Measurements from ENCODE around the gene MRPL17. TPM values are rescaled to one million over a fixed set of nuclear protein-coding genes. Genes with fewer than 3 reads are reported as not detected.

The MRPL17 gene
- total RNA-seq, 1 experiment from 2014 or later = 93.0 TPM

DNA sequence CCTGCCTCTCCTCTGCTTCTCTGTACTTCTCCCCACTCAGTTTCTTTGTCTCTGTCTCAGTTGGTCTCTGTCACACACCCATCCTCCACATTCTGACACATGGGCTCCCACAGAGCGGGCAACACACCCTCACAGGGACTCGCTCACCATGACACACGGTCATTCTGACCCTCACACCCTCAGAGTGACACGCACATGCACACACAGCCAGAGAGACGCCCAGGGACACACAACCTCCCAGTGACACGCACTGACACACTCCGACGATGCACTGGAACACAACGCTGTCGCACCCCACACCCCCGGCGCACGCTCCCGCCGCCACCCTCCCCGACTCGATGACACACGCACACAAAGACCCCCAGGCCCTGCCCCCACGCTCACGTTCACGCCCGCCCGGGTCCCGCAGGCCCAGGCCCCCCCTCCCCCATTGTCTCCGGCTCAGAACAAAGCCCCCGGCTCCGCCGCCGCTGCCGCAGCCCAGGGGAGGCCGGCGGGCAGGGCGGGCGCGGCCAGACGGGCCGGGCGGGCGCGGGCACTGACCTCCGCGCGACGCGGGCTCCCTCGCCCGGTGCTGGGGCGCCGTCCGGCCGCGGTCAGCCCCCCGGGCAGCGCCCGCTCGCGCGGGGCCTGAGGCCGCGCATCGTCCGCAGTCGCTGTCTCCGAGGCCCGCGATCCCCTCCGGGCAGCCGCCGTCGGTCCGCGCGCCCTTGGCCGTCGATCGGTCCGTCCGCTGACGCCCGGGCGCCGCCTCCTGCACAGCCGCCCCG lies 27.9 kb downstream of the MRPL17 start:
- DNase-seq (ENCODE audit: low read depth) = no peak

DNA sequence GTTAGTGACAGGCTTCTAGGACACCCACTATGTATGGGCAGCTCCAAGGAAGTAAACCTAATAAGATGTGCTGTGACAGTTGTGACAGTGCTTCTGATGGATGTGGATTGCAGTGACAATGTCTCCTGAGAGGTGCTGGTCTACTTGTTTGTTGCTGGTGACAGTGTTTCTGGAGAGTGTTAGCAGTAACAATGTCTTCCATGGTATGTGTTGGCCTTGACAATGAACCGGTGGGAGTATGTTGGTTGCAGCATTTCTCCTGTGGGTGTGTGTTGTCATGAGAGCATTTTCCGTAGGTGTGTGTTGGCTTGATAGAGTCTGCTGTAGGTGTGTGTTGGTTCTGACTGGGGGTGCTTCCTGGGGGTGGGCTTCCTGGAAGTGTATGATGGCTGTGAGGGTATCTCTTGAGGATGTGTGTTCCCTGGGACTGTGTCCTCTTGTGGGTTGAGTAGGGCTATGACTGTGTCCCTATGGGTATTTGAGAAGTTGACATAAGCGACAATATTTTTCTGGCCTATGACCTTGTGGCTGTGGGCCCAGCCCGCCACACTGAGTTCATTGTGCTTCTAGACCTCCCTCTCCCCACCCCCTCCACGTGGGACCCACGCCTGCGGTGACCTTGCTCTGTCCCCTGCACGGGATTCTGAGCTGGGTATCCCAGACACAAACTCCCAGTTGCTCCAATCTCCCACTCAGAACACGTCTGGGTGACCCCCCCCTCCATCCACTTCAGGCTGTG lies 28.7 kb downstream of the MRPL17 start:
- DNase-seq (ENCODE audit: low read depth) = no peak

DNA sequence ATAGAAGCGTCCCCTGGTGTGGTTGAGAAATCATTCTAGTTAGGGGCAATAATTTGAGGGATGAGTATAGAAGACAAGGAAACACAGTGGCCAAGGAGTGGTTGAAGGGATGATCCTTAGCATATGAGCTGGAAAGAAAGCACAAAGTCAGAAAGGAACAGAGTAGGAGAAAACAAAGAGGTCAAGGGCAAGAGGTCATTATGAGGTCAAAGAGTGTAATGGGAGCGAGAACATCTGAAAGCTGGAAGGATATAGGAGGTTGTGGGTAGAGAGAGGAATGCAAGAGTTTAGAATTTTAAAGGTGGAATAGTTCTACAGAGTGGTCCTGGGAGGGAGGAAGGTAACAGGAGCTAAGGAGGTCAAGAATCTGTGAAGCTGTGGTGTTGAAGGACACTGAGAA lies 29.5 kb downstream of the MRPL17 start:
- DNase-seq (ENCODE audit: low read depth) = no peak

DNA sequence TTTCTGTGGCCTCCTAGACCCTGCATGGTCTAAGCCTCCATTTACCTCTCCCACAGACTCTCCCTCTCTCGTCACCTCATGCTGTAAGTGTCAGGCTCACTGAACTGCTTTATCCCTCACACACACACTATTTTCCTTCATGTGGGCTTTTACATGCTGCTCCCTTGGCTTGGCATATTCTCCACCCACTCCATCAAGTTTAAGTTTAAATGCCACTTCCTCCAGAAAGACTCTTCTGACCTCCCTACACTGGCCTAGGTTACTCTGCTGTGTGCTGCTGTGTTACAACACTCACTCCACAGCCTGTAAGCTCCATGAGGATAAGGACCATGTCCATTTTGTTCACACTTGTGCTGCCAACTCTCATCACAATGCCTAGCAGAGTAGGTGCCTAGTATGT lies 30.0 kb downstream of the MRPL17 start:
- no peak for DNase-seq (ENCODE audit: low read depth)

DNA sequence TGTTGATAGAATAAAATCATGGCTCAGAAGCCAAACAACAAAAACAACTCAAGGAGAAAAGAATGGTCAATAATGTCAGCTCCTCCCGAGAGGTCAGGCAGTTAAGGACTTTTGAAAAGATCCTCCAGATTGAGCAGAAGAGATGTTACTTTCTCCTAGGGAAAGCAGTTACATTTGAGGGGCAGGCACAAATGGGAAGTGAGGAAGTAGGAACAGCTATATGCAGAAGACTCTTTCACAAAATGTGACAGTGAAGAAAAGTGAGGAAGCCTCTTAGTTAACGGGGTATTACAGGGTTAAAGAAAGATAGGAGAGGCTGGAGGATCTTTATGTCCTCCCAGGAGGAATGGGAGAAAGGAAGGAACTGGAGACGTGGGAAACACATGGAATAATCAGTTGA lies 31.0 kb downstream of the MRPL17 start:
- no peak for DNase-seq (ENCODE audit: low read depth)

DNA sequence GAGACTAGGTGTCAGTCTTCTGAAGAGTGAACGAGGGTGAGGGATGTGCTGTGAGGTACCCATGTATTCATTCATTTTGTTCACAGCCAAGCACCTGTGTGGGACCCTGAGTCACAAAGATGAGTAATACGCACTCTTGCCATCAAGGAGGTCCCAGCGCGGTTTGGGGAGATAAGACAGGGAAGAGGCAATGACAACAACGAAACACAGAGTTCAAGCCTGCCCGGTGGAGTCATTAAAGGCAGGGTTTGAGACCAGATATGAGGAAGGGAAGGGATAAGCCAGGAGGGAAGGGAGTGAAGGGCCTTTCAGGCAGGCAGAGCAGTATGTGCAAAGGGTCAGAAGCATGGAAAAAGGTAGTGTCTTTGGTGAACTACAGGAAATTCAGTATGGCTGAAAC lies 32.2 kb downstream of the MRPL17 start:
- peak; percentile 42 for DNase-seq (ENCODE audit: low read depth)

DNA sequence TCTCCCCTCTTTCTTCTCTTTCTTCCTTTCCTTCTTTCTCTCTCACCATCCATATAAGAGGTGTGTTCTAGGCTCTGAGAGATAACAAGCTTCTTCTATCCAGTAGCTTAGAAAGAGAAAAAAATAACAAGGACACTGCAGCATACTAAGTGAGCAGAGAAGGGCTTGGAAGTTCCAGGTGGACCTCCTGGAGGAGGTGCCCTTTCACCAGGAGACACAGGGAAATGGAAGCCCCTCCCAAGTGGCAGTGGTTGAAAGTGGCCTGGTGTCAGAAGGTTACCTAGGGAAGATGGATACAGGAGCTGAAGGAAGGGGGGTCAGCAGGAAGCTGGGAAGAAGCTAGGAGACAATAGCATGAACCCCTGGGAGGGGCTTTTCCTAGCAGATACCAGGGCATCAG lies 33.0 kb downstream of the MRPL17 start:
- no peak for DNase-seq (ENCODE audit: low read depth)

DNA sequence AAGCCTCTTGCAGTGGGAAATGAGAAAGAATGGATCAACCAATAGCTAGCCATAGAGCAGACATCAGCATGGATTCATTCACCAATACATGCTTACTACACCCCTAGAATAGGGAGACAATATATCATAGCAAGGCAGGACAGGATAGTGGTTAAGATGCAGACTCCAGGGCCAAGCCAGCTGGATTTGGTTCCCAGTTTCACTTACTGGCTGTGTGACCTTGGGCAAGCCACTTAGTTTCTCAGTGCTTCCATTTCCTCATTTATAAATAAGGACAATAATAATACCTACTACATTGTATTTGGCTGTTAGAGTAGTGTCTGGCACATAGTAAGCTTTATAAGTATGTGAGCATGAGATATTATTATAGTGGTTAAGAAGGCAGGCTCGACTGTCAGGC lies 34.6 kb downstream of the MRPL17 start:
- no peak for DNase-seq (ENCODE audit: low read depth)

DNA sequence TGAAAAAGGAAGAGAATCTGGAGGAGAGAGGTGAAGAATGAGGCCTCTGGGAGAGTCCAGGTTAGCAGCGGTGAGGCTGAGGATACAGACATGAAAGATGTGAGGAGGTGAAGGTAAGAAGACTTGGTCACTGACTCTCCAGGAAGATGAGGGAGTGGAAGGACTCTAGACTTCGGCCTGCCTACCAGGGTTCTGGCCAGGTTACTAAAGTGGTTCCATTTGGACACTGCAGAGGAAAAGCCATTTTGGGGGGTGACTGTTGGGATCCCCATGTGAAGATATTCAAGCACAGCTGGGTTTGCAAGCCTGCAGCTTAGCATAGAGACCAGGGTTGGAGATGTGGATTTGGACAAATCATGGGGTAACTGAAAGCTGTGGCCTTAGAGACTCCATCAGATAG lies 35.3 kb downstream of the MRPL17 start:
- no peak for DNase-seq (ENCODE audit: low read depth)

DNA sequence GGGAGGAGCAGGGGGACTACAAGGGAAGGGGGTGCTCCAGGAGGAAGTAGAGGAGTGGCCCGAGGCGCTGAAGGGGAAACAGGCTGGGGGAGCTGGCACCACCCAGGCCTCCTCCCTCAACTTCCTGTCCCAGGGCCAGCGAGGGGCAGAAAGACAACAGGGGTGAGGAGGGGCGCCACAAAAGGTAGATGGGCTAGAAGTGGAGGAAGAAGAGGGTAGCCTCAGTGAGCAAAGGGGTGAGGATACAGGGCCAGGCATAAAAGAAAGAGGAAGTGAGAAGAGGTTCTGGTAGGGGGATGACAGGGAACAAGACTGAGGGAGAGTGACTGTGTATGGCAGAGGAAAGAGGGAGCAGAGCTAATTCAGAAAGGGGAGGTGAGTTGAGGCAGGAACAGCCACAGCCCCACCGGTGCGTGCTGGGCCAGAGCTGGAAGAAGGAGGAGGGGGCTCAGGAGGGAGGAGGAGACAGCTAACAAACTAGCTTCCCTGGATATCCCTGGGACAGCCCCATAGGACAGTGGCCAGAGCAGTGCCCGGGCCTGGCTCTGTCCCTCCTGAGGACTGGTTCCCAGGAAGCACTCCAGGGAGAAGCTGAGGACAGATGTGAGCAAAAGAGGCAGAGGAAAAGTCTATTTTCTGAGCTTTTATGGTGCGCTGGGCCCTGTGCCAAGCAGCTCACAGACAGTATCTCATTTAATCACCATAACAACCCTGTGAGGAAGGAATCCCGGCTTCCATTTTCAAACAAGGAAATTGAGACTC lies 36.0 kb downstream of the MRPL17 start:
- no peak for DNase-seq (ENCODE audit: low read depth)

DNA sequence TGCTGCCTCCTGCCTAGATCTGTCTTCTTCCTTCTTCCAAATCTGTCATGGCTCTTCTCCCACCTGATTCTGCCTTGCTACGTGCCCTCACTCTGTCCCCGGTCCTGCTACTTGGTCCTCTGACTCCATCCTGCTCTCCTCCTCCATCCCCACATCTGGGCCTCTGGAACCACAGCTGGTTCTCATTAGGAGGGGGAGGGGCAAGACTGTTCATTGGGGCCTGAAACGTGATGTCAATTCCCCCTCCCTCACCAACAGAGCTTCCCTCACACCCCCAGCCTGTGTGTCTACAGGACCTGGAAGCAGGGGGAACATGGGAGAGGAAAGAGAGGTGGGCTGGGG lies 36.6 kb downstream of the MRPL17 start:
- no peak for DNase-seq (ENCODE audit: low read depth)

DNA sequence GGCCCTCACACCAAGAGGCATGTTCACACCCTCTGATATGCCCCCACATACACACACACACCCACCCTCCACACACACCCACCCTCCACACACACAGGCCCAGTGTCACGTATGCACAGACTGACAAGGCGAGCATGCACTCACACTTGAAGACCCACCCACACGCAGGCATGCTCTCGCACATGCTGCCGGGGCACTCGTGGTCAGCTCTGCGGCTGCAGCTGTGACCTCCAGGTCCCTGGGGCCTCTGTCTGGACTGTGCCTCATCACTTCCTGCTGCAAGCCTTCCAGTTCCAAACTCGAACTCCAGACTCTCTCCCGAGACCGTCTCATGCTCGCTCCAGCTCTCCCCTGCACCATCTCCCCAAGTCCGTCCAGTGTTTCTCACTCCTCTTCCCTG lies 37.1 kb downstream of the MRPL17 start:
- peak; percentile 20 for DNase-seq (ENCODE audit: low read depth)

DNA sequence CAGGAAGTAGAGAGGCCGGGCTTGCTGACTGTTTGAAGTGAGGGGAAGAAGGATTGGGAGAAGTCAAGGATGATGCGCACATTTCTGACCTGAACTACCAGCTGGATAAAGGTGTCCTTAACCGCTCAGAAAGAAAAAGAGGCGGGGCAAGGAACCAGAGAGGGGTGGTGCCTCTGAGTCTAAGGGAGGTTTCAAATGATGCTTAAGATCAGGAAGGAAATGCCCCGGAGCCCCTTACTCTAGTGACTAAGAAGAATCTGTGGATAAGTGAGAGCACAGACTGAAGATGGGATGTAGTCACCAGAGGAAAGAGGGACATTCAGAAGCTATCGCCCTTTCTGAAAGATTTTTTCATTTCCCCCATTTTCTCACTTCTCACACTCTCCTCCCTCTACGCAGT lies 40.2 kb downstream of the MRPL17 start:
- no peak for DNase-seq (ENCODE audit: low read depth)

DNA sequence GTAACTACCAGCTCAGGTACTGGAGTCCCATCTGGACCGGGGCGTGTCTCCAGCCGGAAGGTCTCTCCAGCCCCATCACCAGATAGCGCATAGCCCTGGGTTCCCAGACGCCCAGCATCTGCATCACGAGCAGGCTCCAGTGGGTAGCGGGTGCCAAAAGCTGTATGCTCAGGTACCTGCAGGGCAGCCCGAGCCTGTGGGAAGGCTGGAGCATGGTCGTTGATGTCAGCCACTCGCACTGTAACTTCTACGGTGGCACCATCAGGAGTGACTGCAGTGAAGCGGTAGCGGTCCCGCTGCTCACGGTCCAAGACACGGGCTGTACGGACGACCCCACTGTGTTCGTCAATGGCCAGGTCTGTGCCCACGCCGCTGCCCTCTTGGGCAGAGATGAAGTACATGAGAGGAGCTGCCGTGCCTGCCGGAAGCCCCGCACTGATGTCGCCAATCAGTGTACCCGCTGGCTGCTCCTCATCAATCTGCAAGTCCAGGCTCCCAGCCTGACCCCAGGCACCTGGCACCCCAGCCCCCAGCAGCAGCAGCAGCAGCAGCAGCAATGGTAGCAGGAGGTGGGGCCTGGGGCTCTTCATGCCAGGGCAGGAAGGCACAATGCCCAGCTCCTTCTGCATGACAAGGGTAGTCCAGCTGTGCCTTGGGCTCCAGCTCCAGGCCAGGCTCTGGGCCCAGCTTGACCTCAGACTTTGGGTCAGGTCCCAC lies 42.0 kb downstream of the MRPL17 start:
- no peak for DNase-seq (ENCODE audit: low read depth)

DNA sequence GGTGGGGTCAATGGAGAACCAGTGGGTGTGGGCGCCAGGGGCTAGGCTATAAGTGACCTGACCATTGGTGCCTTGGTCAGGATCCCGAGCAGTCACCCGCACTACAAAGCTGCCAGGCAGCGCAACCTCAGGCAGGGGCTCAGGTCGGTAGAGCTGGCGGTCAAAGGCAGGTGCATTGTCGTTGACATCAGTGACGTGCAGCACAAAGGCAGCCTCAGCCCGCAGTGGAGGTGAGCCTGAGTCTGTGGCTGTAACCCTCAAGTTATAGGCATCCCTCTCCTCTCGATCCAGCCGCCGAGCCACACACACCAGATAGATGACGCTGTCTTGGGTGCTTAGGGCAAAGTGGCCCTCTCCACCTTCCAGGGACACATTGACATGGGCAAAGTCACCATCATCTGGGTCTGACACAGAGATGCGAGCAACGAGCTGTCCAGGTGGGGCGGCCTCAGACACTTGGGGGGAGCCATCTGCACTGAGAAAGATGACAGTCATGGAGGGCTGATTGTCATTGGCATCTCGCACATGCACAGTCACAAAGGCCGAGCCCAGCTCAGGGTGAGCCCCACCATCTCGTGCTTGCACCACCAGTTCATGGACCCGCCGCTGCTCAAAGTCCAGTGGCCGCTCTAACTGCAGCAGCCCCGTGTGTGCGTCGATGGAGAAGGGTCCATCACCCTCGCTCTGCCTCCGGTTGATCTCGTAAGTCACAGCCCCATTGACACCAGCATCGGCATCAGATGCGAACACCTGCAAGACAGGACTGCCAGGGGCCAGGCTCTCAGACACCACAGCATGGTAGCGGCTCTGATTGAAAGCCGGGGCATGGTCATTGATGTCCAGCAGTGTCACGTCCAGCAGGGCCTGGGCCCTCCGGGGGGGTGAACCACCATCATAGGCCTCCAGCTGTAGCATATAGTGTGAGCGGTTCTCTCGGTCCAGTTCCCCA lies 42.8 kb downstream of the MRPL17 start:
- DNase-seq (ENCODE audit: low read depth) = no peak

DNA sequence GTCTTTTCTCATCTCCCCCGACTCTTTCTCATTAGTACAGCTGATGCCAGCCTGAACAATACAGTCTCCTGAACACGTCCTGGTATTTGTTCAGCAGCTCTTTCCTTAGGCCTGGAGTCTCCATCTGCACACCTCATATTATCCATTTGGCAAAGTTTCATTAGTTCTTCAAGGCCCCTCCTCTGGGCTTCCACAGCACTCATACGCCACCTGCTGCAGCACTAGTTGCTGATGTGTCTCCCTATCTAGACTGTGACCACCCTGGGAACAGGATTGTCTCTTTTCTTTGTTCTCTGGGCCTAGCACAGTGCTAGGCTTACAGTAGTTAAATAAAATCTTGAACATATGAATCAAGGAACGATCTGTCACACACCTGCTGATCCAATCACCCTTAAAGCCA lies 44.7 kb downstream of the MRPL17 start:
- no peak for DNase-seq (ENCODE audit: low read depth)

DNA sequence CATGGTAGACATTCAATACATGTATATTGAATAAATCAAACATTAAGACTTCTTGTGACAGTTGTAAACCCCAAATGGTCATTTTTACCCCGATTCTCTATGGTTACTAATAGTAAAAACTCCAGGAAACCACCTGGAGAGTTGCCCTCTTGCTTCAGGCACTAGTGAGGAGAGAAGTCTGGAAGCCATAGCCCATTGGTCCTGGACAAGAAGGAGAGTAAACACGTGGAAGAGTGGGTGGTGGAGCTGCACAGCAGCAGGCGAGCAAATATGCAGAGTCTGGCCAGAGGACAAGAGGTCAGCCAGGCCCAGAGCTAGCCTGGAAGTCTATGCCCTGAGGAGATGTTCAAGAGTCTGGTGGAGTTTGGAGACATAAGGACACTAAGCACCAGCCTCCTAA lies 45.3 kb downstream of the MRPL17 start:
- DNase-seq (ENCODE audit: low read depth) = no peak

DNA sequence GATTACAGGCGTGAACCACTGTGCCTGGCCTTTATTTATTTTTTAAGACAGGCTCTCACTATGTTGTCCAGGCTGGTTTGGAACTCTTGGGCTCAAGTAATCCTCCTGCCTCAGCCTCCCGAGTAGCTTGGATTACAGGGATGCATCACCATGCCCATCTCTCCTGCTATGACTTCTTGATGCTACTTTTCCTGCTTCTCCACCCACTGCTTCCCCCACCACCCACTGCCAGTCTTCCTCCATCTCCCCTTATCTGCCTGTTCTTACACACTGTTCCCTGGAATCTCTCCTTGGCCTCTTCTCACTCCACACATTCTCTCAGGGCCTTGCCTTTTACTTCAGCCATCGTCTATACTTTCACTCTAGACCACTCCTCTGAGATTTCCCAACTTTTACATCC lies 46.7 kb downstream of the MRPL17 start:
- DNase-seq (ENCODE audit: low read depth) = no peak

DNA sequence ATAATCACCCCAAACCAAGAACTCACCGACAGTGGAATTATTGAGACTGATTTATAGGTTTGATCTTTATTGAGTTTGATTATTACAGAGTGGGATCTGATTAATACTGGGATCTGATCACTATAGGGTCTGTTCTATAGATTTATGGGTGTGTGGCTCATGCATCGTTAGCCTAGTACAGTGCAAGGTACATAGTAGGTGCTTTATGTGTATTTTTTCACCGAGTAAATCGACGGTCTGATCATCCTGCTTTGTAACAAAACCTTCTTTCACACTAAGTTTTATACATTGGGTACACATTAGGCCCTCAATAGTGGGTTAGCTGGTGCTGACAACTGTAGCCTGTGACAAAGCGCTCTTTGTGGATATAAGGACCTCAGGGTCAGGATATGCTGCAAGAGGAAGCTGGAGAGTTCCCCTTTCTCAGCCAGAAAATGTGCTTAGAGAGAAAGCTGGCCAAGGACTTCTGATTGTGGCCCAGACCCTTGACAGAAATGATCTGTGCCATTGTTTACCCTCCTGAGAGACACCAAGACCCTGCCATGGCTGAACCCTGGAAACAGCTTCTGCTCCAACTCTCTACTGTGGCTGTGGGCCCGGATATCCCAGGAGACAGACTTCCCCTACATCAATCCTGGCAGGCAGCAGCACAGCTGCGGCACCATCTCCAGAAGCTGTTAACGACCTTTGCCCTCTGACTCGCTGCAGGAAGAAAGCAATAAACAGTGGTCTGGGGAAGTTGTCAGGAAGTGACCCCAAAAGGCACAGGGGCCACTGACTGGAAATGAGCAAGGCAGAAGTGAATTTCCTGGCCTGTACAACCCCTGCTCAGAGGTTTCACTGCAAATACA lies 47.8 kb downstream of the MRPL17 start:
- DNase-seq (ENCODE audit: low read depth) = peak; percentile 59

DNA sequence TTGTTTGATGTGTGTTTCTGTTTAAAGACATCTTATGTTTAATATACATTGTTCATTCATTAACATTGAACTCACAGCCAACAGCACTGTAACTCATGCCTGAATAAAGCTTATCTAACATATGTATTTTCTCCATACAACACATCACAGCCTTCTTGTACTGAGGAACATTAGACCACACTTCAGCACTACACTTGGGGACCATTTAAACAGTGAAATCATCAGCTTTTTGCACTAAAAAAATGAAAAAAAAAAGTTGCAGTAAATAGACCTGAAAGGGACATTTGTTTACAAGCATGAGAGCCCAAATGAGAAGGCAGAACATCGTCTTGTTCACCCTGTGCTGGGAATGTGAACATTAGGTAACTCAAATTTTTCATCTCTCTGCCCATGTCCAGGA lies 48.6 kb downstream of the MRPL17 start:
- DNase-seq (ENCODE audit: low read depth) = no peak

Data from HT1080 (cell line).